ENCODE results near the gene WBP4. TPM values are rescaled to one million over a fixed set of nuclear protein-coding genes. Genes with fewer than 3 reads are reported as not detected.

Gene WBP4
- total and polyA plus RNA-seq, 2 of the 13 experiments (the other 11 are each of a cell fraction or from before 2014, with no cell fraction given): 6.7 to 11.7 TPM

DNA sequence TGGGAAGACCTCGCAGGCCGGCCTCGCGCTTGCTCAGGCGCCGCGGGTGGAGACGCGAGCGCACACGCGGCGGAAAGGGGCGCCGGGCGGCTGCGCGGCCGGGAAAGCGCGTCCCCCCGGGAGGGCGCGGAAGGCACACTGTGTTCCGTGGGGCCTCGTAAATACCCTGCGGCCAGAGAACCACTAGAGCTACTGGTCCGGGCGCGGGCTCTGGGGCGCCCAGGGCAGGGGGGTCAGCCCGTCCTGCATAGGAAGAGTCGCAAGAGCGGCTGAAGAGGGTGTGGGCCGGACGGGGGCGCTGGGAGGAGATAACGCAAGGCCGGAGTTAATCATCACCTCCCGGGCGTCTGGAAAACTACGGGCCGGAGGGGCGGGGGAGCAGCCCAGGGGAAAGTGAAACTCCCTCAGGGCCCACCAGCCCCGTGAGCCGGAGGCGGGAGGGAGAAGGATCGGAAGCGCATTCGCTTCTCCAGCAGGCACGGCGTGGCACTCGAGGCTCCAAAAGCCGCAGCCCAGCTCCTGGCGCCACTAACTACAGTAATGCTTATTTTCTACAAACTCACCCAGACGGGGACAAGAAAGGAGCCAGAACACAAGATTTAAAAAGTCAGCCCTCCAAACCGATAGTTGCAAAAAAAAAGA, 1.1 kb upstream of the WBP4 start (continued):
- TF ChIP-seq RELA (CRISPR knock-in tag; IDR thresholded peaks at IDR 0.05): no peak
- TF ChIP-seq, protein P1, sequence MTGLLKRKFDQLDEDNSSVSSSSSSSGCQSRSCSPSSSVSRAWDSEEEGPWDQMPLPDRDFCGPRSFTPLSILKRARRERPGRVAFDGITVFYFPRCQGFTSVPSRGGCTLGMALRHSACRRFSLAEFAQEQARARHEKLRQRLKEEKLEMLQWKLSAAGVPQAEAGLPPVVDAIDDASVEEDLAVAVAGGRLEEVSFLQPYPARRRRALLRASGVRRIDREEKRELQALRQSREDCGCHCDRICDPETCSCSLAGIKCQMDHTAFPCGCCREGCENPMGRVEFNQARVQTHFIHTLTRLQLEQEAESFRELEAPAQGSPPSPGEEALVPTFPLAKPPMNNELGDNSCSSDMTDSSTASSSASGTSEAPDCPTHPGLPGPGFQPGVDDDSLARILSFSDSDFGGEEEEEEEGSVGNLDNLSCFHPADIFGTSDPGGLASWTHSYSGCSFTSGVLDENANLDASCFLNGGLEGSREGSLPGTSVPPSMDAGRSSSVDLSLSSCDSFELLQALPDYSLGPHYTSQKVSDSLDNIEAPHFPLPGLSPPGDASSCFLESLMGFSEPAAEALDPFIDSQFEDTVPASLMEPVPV (CRISPR knock-in tag; IDR thresholded peaks at IDR 0.05): no peak
- TF ChIP-seq, protein P2, sequence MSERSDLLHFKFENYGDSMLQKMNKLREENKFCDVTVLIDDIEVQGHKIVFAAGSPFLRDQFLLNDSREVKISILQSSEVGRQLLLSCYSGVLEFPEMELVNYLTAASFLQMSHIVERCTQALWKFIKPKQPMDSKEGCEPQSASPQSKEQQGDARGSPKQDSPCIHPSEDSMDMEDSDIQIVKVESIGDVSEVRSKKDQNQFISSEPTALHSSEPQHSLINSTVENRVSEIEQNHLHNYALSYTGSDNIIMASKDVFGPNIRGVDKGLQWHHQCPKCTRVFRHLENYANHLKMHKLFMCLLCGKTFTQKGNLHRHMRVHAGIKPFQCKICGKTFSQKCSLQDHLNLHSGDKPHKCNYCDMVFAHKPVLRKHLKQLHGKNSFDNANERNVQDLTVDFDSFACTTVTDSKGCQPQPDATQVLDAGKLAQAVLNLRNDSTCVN (CRISPR knock-in tag; IDR thresholded peaks at IDR 0.05; ENCODE audit: borderline replicate concordance): no peak
- TF ChIP-seq SOX13 (IDR thresholded peaks at IDR 0.05): peak; percentile 47; the same call in 1 of the 2 replicates
- peak in 1 of 2 experiments; percentile 60; a peak in 2 of 4 replicates for TF ChIP-seq SOX13 (CRISPR knock-in tag; conservative IDR thresholded peaks at IDR 0.05 in 1 of 2, IDR thresholded peaks at IDR 0.05 in 1 of 2)
- no peak for TF ChIP-seq NR3C1 (CRISPR knock-in tag; IDR thresholded peaks at IDR 0.05)
- TF ChIP-seq RERE (CRISPR knock-in tag; IDR thresholded peaks at IDR 0.05; ENCODE audit: low read depth): no peak
- TF ChIP-seq, protein P3, sequence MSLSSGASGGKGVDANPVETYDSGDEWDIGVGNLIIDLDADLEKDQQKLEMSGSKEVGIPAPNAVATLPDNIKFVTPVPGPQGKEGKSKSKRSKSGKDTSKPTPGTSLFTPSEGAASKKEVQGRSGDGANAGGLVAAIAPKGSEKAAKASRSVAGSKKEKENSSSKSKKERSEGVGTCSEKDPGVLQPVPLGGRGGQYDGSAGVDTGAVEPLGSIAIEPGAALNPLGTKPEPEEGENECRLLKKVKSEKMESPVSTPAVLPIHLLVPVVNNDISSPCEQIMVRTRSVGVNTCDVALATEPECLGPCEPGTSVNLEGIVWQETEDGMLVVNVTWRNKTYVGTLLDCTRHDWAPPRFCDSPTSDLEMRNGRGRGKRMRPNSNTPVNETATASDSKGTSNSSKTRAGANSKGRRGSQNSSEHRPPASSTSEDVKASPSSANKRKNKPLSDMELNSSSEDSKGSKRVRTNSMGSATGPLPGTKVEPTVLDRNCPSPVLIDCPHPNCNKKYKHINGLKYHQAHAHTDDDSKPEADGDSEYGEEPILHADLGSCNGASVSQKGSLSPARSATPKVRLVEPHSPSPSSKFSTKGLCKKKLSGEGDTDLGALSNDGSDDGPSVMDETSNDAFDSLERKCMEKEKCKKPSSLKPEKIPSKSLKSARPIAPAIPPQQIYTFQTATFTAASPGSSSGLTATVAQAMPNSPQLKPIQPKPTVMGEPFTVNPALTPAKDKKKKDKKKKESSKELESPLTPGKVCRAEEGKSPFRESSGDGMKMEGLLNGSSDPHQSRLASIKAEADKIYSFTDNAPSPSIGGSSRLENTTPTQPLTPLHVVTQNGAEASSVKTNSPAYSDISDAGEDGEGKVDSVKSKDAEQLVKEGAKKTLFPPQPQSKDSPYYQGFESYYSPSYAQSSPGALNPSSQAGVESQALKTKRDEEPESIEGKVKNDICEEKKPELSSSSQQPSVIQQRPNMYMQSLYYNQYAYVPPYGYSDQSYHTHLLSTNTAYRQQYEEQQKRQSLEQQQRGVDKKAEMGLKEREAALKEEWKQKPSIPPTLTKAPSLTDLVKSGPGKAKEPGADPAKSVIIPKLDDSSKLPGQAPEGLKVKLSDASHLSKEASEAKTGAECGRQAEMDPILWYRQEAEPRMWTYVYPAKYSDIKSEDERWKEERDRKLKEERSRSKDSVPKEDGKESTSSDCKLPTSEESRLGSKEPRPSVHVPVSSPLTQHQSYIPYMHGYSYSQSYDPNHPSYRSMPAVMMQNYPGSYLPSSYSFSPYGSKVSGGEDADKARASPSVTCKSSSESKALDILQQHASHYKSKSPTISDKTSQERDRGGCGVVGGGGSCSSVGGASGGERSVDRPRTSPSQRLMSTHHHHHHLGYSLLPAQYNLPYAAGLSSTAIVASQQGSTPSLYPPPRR (CRISPR knock-in tag; IDR thresholded peaks at IDR 0.05; ENCODE audit: borderline replicate concordance): no peak

All from HepG2 (cell line).